H9 (cell line): ENCODE data around the gene PHLDB1. TPM values are rescaled to one million over a fixed set of nuclear protein-coding genes. Genes with fewer than 3 reads are reported as not detected.
A peak's percentile ranks its signal among the peaks of the same experiment; 100 is the strongest.

Experiments
- DNase-seq: peaks from one replicate; pipeline ENCODE4 v3.0.0-alpha.2; 2017
- H2AFZ ChIP-seq: one replicate; pipeline ENCODE4 v1.6.1; 2013; ENCODE audit warnings: mild to moderate bottlenecking, low read length, control low read depth, moderate library complexity
- H2AK5ac ChIP-seq: 2 replicates; pipeline ENCODE4 v1.6.1; 2013; ENCODE audit warnings: low read length, control low read depth, mixed read lengths; ENCODE audit not compliant: insufficient read length
- H2BK120ac ChIP-seq: one replicate; pipeline ENCODE4 v1.6.1; 2013; ENCODE audit warnings: low read depth, mild to moderate bottlenecking, low read length, control low read depth, inconsistent platforms; ENCODE audit not compliant: poor library complexity, severe bottlenecking
- H2BK12ac ChIP-seq: 2 replicates; pipeline ENCODE4 v1.6.1; 2013; ENCODE audit warnings: low read length, control low read depth, mixed read lengths, low read depth; ENCODE audit not compliant: insufficient read length
- H2BK15ac ChIP-seq: 2 replicates; pipeline ENCODE4 v1.6.1; 2013; ENCODE audit warnings: low read depth, low read length, control low read depth
- H2BK20ac ChIP-seq: one replicate; pipeline ENCODE4 v1.6.1; 2013; ENCODE audit warnings: low read depth, mild to moderate bottlenecking, low read length, control low read depth, inconsistent platforms; ENCODE audit not compliant: poor library complexity, severe bottlenecking
- H2BK5ac ChIP-seq: 2 replicates; pipeline ENCODE4 v1.6.1; 2013; ENCODE audit warnings: low read length, control low read depth, mixed read lengths; ENCODE audit not compliant: insufficient read length
- H3K14ac ChIP-seq: 2 replicates; pipeline ENCODE4 v1.6.1; 2013; ENCODE audit warnings: low read length, control low read depth; ENCODE audit not compliant: insufficient read depth
- H3K18ac ChIP-seq: 2 replicates; pipeline ENCODE4 v1.6.1; 2013; ENCODE audit warnings: low read depth, mild to moderate bottlenecking, mixed read lengths, low read length, control low read depth; ENCODE audit not compliant: insufficient read length
- H3K23ac ChIP-seq: 2 replicates; pipeline ENCODE4 v1.6.1; 2013; ENCODE audit warnings: low read length, control low read depth, mixed read lengths, low read depth; ENCODE audit not compliant: insufficient read length
- H3K23me2 ChIP-seq: 2 replicates; pipeline ENCODE4 v1.6.1; 2013; ENCODE audit warnings: low read depth, mild to moderate bottlenecking, mixed read lengths, low read length, control low read depth; ENCODE audit not compliant: insufficient read length, poor library complexity, severe bottlenecking
- H3K27ac ChIP-seq: 2 replicates; pipeline ENCODE4 v1.5.1; 2013; ENCODE audit warnings: low read length, control low read depth, mixed read lengths, low read depth; ENCODE audit not compliant: insufficient read length
- H3K27me3 ChIP-seq: 2 replicates; pipeline ENCODE4 v1.6.1; 2013; ENCODE audit warnings: low read length, control low read depth, inconsistent platforms; ENCODE audit not compliant: insufficient read depth
- H3K4ac ChIP-seq: 2 replicates; pipeline ENCODE4 v1.6.1; 2013; ENCODE audit warnings: low read depth, mild to moderate bottlenecking, control low read depth, inconsistent platforms, low read length, moderate library complexity
- H3K4me1 ChIP-seq: 2 replicates; pipeline ENCODE4 v1.6.1; 2013; ENCODE audit warnings: low read length, control low read depth, inconsistent platforms; ENCODE audit not compliant: insufficient read depth
- H3K4me2 ChIP-seq: 2 replicates; pipeline ENCODE4 v1.6.1; 2013; ENCODE audit warnings: low read length, control low read depth, mixed read lengths; ENCODE audit not compliant: insufficient read length, insufficient read depth
- H3K56ac ChIP-seq: 2 replicates; pipeline ENCODE4 v1.6.1; 2013; ENCODE audit warnings: low read depth, mild to moderate bottlenecking, mixed read lengths, low read length, control low read depth; ENCODE audit not compliant: insufficient read length
- H3K79me1 ChIP-seq: 2 replicates; pipeline ENCODE4 v1.6.1; 2013; ENCODE audit warnings: low read depth, mild to moderate bottlenecking, moderate library complexity, low read length, control low read depth, inconsistent platforms; ENCODE audit not compliant: insufficient read depth, poor library complexity, severe bottlenecking
- H3K79me2 ChIP-seq: 2 replicates; pipeline ENCODE4 v1.6.1; 2013; ENCODE audit warnings: low read length, control low read depth, inconsistent platforms; ENCODE audit not compliant: insufficient read depth
- H3K9ac ChIP-seq: 2 replicates; pipeline ENCODE4 v1.6.1; 2013; ENCODE audit warnings: low read length, control low read depth, mixed read lengths; ENCODE audit not compliant: insufficient read length; ENCODE audit errors: extremely low read depth
- H3K9me3 ChIP-seq: one replicate; pipeline ENCODE4 v1.6.1; 2013; ENCODE audit warnings: low read depth, low read length, inconsistent platforms; ENCODE audit not compliant: control insufficient read depth
- H3T11ph ChIP-seq: one replicate; pipeline ENCODE4 v1.6.1; 2013; ENCODE audit warnings: mild to moderate bottlenecking, low read length, control low read depth, inconsistent platforms
- H4K20me1 ChIP-seq: one replicate; pipeline ENCODE4 v1.6.1; 2013; ENCODE audit not compliant: control insufficient read depth, insufficient read length, insufficient read depth
- H4K5ac ChIP-seq: 2 replicates; pipeline ENCODE4 v1.6.1; 2013; ENCODE audit warnings: low read depth, mild to moderate bottlenecking, mixed read lengths, low read length, control low read depth; ENCODE audit not compliant: insufficient read length
- H4K8ac ChIP-seq: replicated peaks from 2 replicates; pipeline ENCODE4 v1.6.1; 2013; ENCODE audit warnings: low read length, control low read depth, mixed read lengths, low read depth; ENCODE audit not compliant: insufficient read length
- H4K91ac ChIP-seq: 2 replicates; pipeline ENCODE4 v1.6.1; 2013; ENCODE audit warnings: low read depth, mild to moderate bottlenecking, moderate library complexity, mixed read lengths, low read length, control low read depth; ENCODE audit not compliant: insufficient read length
- H3K27ac Mint-ChIP-seq, 3 experiments: 2 replicates in 2 of 3; 3 replicates in 1 of 3; pipeline ENCODE4 v1.8.0; 2020 to 2021; ENCODE audit warnings: mixed read lengths in 3 of 3, mild to moderate bottlenecking in 1 of 3, moderate library complexity in 1 of 3
- H3K27me3 Mint-ChIP-seq: 2 replicates; pipeline ENCODE4 v1.8.0; 2021; ENCODE audit warnings: low read depth, mild to moderate bottlenecking, moderate library complexity, mixed read lengths
- H3K36me3 Mint-ChIP-seq, 3 experiments: 2 replicates in 2 of 3; 3 replicates in 1 of 3; pipeline ENCODE4 v1.8.0; 2020 to 2021; ENCODE audit warnings: low read depth in 3 of 3, mixed read lengths in 3 of 3; ENCODE audit not compliant: insufficient read depth in 1 of 3
- H3K4me1 Mint-ChIP-seq, 2 experiments: 2 replicates each; pipeline ENCODE4 v1.8.0; 2020; ENCODE audit warnings: mixed read lengths in 2 of 2
- H3K4me3 Mint-ChIP-seq, 2 experiments: 2 replicates in 1 of 2; 3 replicates in 1 of 2; pipeline ENCODE4 v1.8.0; 2020 to 2021; ENCODE audit warnings: mild to moderate bottlenecking in 2 of 2, mixed read lengths in 2 of 2, moderate library complexity in 1 of 2
- H3K9me3 Mint-ChIP-seq, 2 experiments: 2 replicates in 1 of 2; 3 replicates in 1 of 2; pipeline ENCODE4 v1.8.0; 2020; ENCODE audit warnings: mild to moderate bottlenecking in 2 of 2, mixed read lengths in 2 of 2, moderate library complexity in 1 of 2
- CTCF ChIP-seq: fragments of 200-600 bp; sonication (generic); conservative IDR thresholded peaks from 3 replicates; pipeline ENCODE4 v1.8.0; 2021; ENCODE audit warnings: antibody characterized with exemption, mild to moderate bottlenecking
- WGBS: extraction: QIAGEN DNeasy Blood & Tissue Kit; methylation state at CpG from one replicate; pipeline ENCODE4 v1.1.7; 2013; ENCODE audit warnings: missing lambda C conversion rate, low lambda C conversion rate, mixed read lengths; ENCODE audit not compliant: insufficient read length; ENCODE audit errors: extremely low coverage; 5-methylcytosine and 5-hydroxymethylcytosine counted together
- total RNA-seq: library from RNA; stranded (reverse); gene quantifications from 2 replicates; pipeline ENCODE4 v1.2.1, GENCODE V29; 2021

PHLDB1 gene
- total RNA-seq, 1 experiment from 2014 or later: 56.0 TPM

- H3K27ac Mint-ChIP-seq: no peak overlapping the region
- H3K4me3 Mint-ChIP-seq: no peak overlapping the region
- Histone ChIP-seq H4K8ac (no peak overlapping the region), H2BK20ac (no peak overlapping the region), H3K27ac (no peak overlapping the region), H4K91ac (no peak overlapping the region), H3K14ac (no peak overlapping the region), H2BK120ac (no peak overlapping the region), H3K79me1 (no peaks in the 10 kb centered on the region), H3K4me2 (no peak overlapping the region), H3K9me3 (no peaks in the 10 kb centered on the region), H3K4ac (no peak overlapping the region), H3K23ac (no peak overlapping the region), H4K5ac (no peak overlapping the region), H3K23me2 (no peaks in the 10 kb centered on the region), H3K79me2 (no peaks in the 10 kb centered on the region), H3K9ac (no peak overlapping the region), H2BK15ac (no peak overlapping the region), H3T11ph (no peak overlapping the region), H4K20me1 (no peaks in the 10 kb centered on the region), H3K56ac (no peak overlapping the region), H2AK5ac (no peak overlapping the region), H3K4me1 (peaks cover 3% of the 10 kb centered on the region; the same call in 1 of the 2 replicates), H3K27me3 (no peaks in the 10 kb centered on the region; the same call in 1 of the 2 replicates), H3K18ac (no peak overlapping the region), H2BK5ac (no peak overlapping the region), H2BK12ac (no peak overlapping the region), H2AFZ (no peak overlapping the region)
- peaks cover 45 to 52% of the 10 kb centered on the region in 2 experiments for H3K4me1 Mint-ChIP-seq
- peaks cover 2% of the 10 kb centered on the region; the same call in 1 of the 2 replicates for H3K27me3 Mint-ChIP-seq
- H3K36me3 Mint-ChIP-seq: peaks cover 0 to 9% (median 7%) of the 10 kb centered on the region in 3 experiments; a peak in 4 of 7 replicates
- no peak for TF ChIP-seq CTCF
- WGBS: no CpG with 5 or more reads among the region's 19 CpGs
- H3K9me3 Mint-ChIP-seq: no peaks in the 10 kb centered on the region
- DNase-seq: peak; percentile 20
Observed at GRCh38 chr11:118661425-118662301, 54.2 kb downstream of the PHLDB1 start.
